Lower leg skin (tissue), 4 donors: ENCODE data around the gene TANC1. TPM values are rescaled to one million over a fixed set of nuclear protein-coding genes. Genes with fewer than 3 reads are reported as not detected.

Experiments
- DNase-seq, 2 donors: peaks; one replicate each; pipeline ENCODE4 v3.0.0-alpha.2; 2019; ENCODE audit warnings: low spot score in 2 of 2
- H3K4me3 ChIP-seq: fragments of 200-600 bp; sonication (generic); 2 replicates; pipeline ENCODE4 v1.5.1; 2017; ENCODE audit warnings: mild to moderate bottlenecking, low read depth; ENCODE audit not compliant: poor library complexity, severe bottlenecking
- POLR2A ChIP-seq, 2 donors: fragments of 450-650 bp; IDR thresholded peaks; one replicate each; pipeline ENCODE4 v1.6.1; 2016 to 2017; ENCODE audit warnings: antibody characterized with exemption in 2 of 2, mild to moderate bottlenecking in 1 of 2, moderate library complexity in 1 of 2
- WGBS, 2 donors: methylation state at CpG; one replicate each; pipeline ENCODE4 v1.1.5; 2018; 5-methylcytosine and 5-hydroxymethylcytosine counted together
- intact Hi-C: fragments of 100-400 bp; cut with DNase I; formaldehyde crosslinking; loops from one replicate; pipeline ENCODE4 v1.15.0; 2023; ENCODE audit warnings: low total_unique reads
- total RNA-seq, 4 donors: library from RNA; depleted of rRNA; stranded (reverse); fragments of >200 nt; gene quantifications; one replicate each; pipeline ENCODE4 v1.1.0, GENCODE V29; 2016
- TF ChIP-seq, protein P1 (sequence below), 3 donors: fragments of 450-650 bp; IDR thresholded peaks; one replicate each; pipeline ENCODE4 v1.5.1; 2016; ENCODE audit warnings: antibody characterized with exemption in 3 of 3, mild to moderate bottlenecking in 3 of 3, moderate library complexity in 2 of 3

Gene TANC1
- total RNA-seq, 4 donors from 2014 or later: 65.8 to 111 (median 93.6) TPM

DNA sequence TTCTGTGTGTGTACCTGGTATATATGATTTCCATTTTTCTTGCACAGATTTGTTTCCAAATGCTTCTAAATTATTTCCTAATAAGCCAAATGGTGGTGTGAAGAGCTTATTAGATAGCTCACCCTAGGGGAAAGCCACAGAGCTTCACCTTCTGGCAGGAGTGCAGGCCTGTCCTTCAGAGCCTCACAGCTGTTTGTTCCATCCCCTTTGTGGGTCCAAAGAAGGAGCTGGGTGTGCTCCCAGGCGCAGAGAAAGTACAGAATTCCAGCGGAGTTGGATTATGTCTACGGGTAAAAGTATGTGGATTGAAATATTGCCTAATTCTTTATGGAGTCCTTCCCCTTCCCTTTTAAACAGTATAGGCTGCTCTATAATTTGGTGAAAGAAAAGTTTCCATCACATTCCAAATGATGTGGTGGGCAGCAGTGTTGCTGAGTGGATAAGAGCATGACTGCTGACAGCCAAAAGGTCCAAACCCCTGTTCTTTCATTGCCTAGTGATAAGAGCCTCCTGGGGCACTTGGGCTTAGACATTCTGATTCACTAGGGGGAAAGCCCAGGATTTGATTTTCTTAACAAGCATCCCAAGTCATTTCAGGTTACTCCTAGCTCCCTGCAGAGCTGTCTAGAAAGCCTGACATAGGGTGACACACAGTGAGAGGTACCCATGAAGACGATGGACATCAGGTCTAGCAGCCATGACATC is 231.5 kb downstream of the TANC1 start:
- WGBS, 2 donors: 88 to 94% methylated on average over 4 of the region's 4 CpGs
- H3K4me3 ChIP-seq: no peak overlapping the region
- intact Hi-C loops: no loop called here
- no peak for DNase-seq
- TF ChIP-seq POLR2A (IDR thresholded peaks at IDR 0.05): no peak
- TF ChIP-seq, protein P1, sequence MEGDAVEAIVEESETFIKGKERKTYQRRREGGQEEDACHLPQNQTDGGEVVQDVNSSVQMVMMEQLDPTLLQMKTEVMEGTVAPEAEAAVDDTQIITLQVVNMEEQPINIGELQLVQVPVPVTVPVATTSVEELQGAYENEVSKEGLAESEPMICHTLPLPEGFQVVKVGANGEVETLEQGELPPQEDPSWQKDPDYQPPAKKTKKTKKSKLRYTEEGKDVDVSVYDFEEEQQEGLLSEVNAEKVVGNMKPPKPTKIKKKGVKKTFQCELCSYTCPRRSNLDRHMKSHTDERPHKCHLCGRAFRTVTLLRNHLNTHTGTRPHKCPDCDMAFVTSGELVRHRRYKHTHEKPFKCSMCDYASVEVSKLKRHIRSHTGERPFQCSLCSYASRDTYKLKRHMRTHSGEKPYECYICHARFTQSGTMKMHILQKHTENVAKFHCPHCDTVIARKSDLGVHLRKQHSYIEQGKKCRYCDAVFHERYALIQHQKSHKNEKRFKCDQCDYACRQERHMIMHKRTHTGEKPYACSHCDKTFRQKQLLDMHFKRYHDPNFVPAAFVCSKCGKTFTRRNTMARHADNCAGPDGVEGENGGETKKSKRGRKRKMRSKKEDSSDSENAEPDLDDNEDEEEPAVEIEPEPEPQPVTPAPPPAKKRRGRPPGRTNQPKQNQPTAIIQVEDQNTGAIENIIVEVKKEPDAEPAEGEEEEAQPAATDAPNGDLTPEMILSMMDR (IDR thresholded peaks at IDR 0.05): no peak

DNA sequence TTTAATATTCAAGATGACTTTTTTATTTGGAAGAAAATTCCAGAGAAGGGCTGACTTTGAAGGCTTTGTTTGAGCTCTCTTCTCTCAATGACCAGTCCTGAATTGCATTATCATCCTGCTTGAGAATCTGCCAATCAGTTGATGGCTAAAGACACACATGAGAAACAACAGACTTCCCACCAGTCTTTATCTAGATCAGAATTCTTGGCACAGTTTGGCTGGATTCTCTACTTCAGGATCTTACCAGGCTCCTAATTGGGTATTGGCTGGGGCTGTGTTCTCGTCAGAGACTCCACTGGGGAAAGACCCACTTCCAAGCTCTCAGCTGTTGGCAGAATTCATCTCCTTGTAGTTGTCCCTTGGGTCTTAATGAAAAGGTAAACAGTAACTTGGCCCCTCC is 232.1 kb downstream of the TANC1 start:
- DNase-seq: no peak
- H3K4me3 ChIP-seq: no peak overlapping the region
- no peak for TF ChIP-seq POLR2A (IDR thresholded peaks at IDR 0.05)
- TF ChIP-seq, protein P1 (IDR thresholded peaks at IDR 0.05): no peak
- WGBS, 2 donors: 59% methylated on average over 1 of the region's 1 CpG
- intact Hi-C loops: no loop called here

DNA sequence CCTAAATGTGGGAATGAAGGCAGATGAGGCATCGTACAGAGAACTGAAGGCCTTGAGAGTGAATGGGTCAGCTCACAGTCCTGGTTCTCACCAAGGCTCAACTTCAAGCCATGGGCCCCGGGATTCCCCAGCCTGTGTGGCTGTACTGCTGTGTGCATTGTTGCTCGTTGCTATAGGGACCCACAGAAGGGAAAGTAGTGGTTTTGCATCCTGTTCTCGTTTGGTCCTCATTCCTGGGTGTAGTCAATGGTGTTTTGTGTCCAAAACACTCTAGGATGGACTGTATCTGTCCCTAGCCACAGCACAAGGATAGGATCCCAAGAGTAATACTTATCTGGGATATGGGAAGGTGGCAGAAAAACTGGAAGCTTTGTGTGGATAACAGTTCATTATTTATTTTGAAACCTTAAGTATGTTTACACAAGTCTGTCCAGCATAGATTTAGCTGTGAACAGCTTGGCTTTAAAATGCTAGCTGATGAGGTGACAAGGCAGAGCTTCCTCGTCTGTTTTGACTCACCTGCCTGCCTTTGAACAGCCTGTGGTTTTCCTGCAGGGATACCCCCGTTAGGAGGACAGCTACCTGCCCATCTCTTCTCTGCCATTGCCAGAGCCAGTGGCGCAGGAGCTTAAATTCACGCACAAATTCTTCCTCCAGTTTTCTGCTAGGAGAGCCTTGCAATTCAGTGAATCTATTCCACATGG is 233.1 kb downstream of the TANC1 start:
- DNase-seq: no peak
- TF ChIP-seq POLR2A (IDR thresholded peaks at IDR 0.05): no peak
- TF ChIP-seq, protein P1 (IDR thresholded peaks at IDR 0.05): no peak
- intact Hi-C loops: no loop called here
- 70 to 80% methylated on average over 8 of the region's 8 CpGs for WGBS, 2 donors
- no peak overlapping the region for H3K4me3 ChIP-seq

DNA sequence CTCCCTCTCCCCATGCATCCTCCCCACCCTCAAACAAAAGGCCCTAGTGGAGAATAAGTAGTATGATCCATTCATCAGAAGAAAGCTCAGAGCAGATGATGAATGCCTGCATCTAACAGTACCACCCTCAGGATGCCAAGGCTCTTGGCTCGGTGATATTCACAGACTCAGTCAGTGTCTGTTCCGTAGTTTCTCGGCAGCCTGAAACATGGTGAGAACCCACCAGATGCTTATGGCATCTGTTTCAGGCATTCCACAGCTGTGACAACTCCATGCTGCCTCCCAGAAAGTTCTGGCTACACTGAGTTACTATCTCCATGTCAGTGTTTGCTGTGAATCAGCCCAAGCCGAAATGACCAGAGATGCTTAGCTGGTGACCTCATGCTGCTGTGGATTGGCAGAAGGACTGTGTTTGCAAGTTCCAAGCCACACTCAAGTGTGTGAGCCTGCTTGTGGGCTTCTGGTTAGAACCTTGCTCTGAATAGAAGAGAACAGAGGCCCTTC is 234.2 kb downstream of the TANC1 start:
- no peak overlapping the region for H3K4me3 ChIP-seq
- TF ChIP-seq, protein P1 (IDR thresholded peaks at IDR 0.05): no peak
- no peak for TF ChIP-seq POLR2A (IDR thresholded peaks at IDR 0.05)
- WGBS, 2 donors: 68 to 85% methylated on average over 4 of the region's 4 CpGs
- DNase-seq: no peak
- intact Hi-C loops: no loop called here

DNA sequence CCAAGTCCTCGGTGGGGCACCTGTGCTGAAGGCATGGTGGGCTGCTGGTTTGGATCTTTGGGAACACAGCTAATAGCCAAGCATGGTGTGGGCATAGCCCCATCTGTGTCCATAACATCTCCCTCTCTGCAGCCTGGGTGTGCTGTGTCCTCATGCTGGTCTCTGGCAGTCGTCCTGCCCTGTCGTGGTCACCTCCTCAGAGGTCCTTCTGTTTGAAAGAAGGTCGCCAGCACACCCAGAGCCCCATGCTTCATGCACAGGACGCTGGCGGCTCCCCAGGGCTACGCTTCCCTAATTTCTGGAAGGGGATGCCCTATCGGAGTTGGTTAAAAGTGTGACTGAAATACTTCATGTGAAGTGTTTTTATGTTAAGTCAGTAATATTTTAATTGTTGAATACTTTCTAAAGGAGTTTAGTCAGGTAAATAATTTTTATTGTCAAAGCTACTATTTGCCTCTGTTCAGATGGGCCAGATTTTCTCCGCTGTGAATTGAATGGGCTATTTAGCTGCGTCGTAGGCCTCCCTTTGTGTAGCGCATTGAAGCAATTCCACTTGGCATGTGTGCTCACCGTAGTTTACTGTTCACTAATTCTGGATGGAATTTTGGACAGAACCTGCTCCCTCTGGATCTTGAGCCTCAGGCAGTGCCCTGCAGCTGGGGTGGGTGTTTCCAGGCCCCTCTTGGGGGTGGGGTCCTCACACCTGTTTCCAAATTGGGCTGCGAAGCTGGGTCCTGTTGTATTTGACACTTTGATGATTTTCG is 236.1 kb downstream of the TANC1 start:
- 91 to 92% methylated on average over 15 of the region's 15 CpGs for WGBS, 2 donors
- H3K4me3 ChIP-seq: no peak overlapping the region
- DNase-seq: no peak
- intact Hi-C loops: no loop called here
- TF ChIP-seq, protein P1 (IDR thresholded peaks at IDR 0.05): no peak
- TF ChIP-seq POLR2A (IDR thresholded peaks at IDR 0.05): no peak
